ENCODE results near the gene LLGL2. TPM values are rescaled to one million over a fixed set of nuclear protein-coding genes. Genes with fewer than 3 reads are reported as not detected.

The LLGL2 gene
- total RNA-seq, 1 donor from 2014 or later, result 16.6 TPM

GRCh38 chr17:75584849-75585175 is 59.3 kb downstream of the LLGL2 start:
- peaks cover 30% of the 10 kb centered on the region for H3K27me3 ChIP-seq
- no peak for DNase-seq (ENCODE audit: low spot score)
- H3K36me3 ChIP-seq, result no peaks in the 10 kb centered on the region
- no peak overlapping the region for H2AFZ ChIP-seq (replicated peaks)
- H3K9me3 ChIP-seq (ENCODE audit: low read depth), result no peaks in the 10 kb centered on the region
- H3K4me1 Mint-ChIP-seq, result peaks cover 9% of the 10 kb centered on the region
- H3K4me2 ChIP-seq, result no peak overlapping the region
- no peak overlapping the region for H3K4me3 ChIP-seq
- TF ChIP-seq EZH2 (IDR thresholded peaks at IDR 0.05), result no peak
- no peak for TF ChIP-seq EZH2phosphoT487 (IDR thresholded peaks at IDR 0.05)
- no peak overlapping the region for H3K9ac ChIP-seq
- H3K4me1 ChIP-seq, result peaks cover 7% of the 10 kb centered on the region
- H3K36me3 Mint-ChIP-seq, result no peaks in the 10 kb centered on the region
- H3K27ac ChIP-seq, result no peak overlapping the region
- H3K79me2 ChIP-seq (ENCODE audit: low read depth), result no peaks in the 10 kb centered on the region
- no peak overlapping the region for H3K27ac Mint-ChIP-seq
- H3K9me3 Mint-ChIP-seq, result peaks cover 13% of the 10 kb centered on the region
- no peak overlapping the region for H3K4me3 Mint-ChIP-seq
- no peaks in the 10 kb centered on the region for H4K20me1 ChIP-seq (ENCODE audit: low read depth)
- H3F3A ChIP-seq (ENCODE audit: low read depth), result peaks cover 19% of the 10 kb centered on the region
- H3K27me3 Mint-ChIP-seq (ENCODE audit: insufficient read depth, low read depth), result peaks cover 33% of the 10 kb centered on the region

GRCh38 chr17:75587675-75588595 is 62.4 kb downstream of the LLGL2 start, which contains the start of gene MYO15B:
MYO15B (plus strand) TSS chr17:75587800; CDS start chr17:75588058, 258 bp downstream.
- Histone ChIP-seq H3K9ac (no peak within 1 kb of the TSS), H3K27ac (no peak within 1 kb of the TSS)
- H3K27ac Mint-ChIP-seq, result no peak within 1 kb of the TSS

GRCh38 chr17:75588596-75589011 is 63.1 kb downstream of the LLGL2 start:
- Histone ChIP-seq H3F3A (ENCODE audit: low read depth) (peaks cover 19% of the 10 kb centered on the region), H3K79me2 (ENCODE audit: low read depth) (no peaks in the 10 kb centered on the region), H3K27me3 (peaks cover 38% of the 10 kb centered on the region), H2AFZ (replicated peaks) (peak overlapping the region; percentile 66), H3K36me3 (no peaks in the 10 kb centered on the region), H3K4me3 (peak overlapping the region; percentile 57), H3K4me2 (peak overlapping the region; percentile 91), H3K9ac (no peak overlapping the region), H3K4me1 (peaks cover 7% of the 10 kb centered on the region), H3K9me3 (ENCODE audit: low read depth) (no peaks in the 10 kb centered on the region), H3K27ac (no peak overlapping the region), H4K20me1 (ENCODE audit: low read depth) (no peaks in the 10 kb centered on the region)
- H3K36me3 Mint-ChIP-seq, result no peaks in the 10 kb centered on the region
- TF ChIP-seq EZH2 (IDR thresholded peaks at IDR 0.05) (peak; percentile 40), CTCF (IDR thresholded peaks at IDR 0.05) (no peak), EZH2phosphoT487 (IDR thresholded peaks at IDR 0.05) (no peak)
- no peak overlapping the region for H3K4me3 Mint-ChIP-seq
- H3K9me3 Mint-ChIP-seq, result peaks cover 5% of the 10 kb centered on the region
- no peak overlapping the region for H3K27ac Mint-ChIP-seq
- H3K4me1 Mint-ChIP-seq, result peaks cover 4% of the 10 kb centered on the region
- DNase-seq (ENCODE audit: low spot score), result no peak
- peaks cover 34% of the 10 kb centered on the region for H3K27me3 Mint-ChIP-seq (ENCODE audit: insufficient read depth, low read depth)

More at GRCh38 chr17:75587675-75588595, 62.4 kb downstream of the LLGL2 start, which contains the start of gene MYO15B:
- no peaks in the 10 kb centered on the region for H3K79me2 ChIP-seq (ENCODE audit: low read depth)
- H3K27me3 Mint-ChIP-seq (ENCODE audit: insufficient read depth, low read depth), result peaks cover 36% of the 10 kb centered on the region
- H3K4me3 Mint-ChIP-seq, result peak within 1 kb of the TSS; percentile 48
- H3K4me1 Mint-ChIP-seq, result peaks cover 4% of the 10 kb centered on the region
- H3K9me3 ChIP-seq (ENCODE audit: low read depth), result no peaks in the 10 kb centered on the region
- peak within 1 kb of the TSS; percentile 57 for H3K4me3 ChIP-seq
- H3K36me3 ChIP-seq, result no peaks in the 10 kb centered on the region
- H3F3A ChIP-seq (ENCODE audit: low read depth), result peaks cover 19% of the 10 kb centered on the region
- H3K4me2 ChIP-seq, result peak within 1 kb of the TSS; percentile 91
- peaks cover 38% of the 10 kb centered on the region for H3K27me3 ChIP-seq
- H3K4me1 ChIP-seq, result peaks cover 7% of the 10 kb centered on the region
- peak; percentile 83 for DNase-seq (ENCODE audit: low spot score)
- H3K36me3 Mint-ChIP-seq, result no peaks in the 10 kb centered on the region
- H4K20me1 ChIP-seq (ENCODE audit: low read depth), result no peaks in the 10 kb centered on the region
- H3K9me3 Mint-ChIP-seq, result peaks cover 5% of the 10 kb centered on the region
- H2AFZ ChIP-seq (replicated peaks), result peak within 1 kb of the TSS; percentile 66
- TF ChIP-seq EZH2phosphoT487 (IDR thresholded peaks at IDR 0.05), result peak; percentile 65
- peak; percentile 40 for TF ChIP-seq CTCF (IDR thresholded peaks at IDR 0.05)
- TF ChIP-seq EZH2 (IDR thresholded peaks at IDR 0.05), result peak; percentile 78

All from neural progenitor cell (in vitro differentiated cells).